Measurements from ENCODE around the gene COL5A2. TPM values are rescaled to one million over a fixed set of nuclear protein-coding genes. Genes with fewer than 3 reads are reported as not detected.

Gene COL5A2
- total RNA-seq, 2 donors from 2014 or later, result 0.60 to 1.8 TPM

GRCh38 chr2:189008555-189009262, 170.9 kb downstream of the COL5A2 start:
- Mint-ChIP-seq H3K27me3 (ENCODE audit: low read depth) (peaks cover 5% of the 10 kb centered on the region), H3K36me3 (ENCODE audit: insufficient read depth in 2 of 2) (no peaks in the 10 kb centered on the region), H3K4me1 (ENCODE audit: low read depth) (no peaks in the 10 kb centered on the region), H3K27ac (no peak overlapping the region), H3K4me3 (no peak overlapping the region), H3K9me3 (no peaks in the 10 kb centered on the region)
- DNase-seq (no peak), ATAC-seq (replicated peaks in 1 of 2) (no peak)

- DNase-seq (no peak), ATAC-seq (replicated peaks in 1 of 2) (peak; percentile 34 to 43)
- H3K9me3 Mint-ChIP-seq, result no peaks in the 10 kb centered on the region
- H3K36me3 Mint-ChIP-seq (ENCODE audit: insufficient read depth in 2 of 2), result no peaks in the 10 kb centered on the region
- no peak overlapping the region for H3K4me3 Mint-ChIP-seq
- peaks cover 5% of the 10 kb centered on the region for H3K27me3 Mint-ChIP-seq (ENCODE audit: low read depth)
- no peak overlapping the region for H3K27ac Mint-ChIP-seq
- no peaks in the 10 kb centered on the region for H3K4me1 Mint-ChIP-seq (ENCODE audit: low read depth)
These were observed 177.5 kb downstream of the COL5A2 start for GRCh38 chr2:189002079-189002478.

GRCh38 chr2:189000221-189000620, 179.3 kb downstream of the COL5A2 start:
- ATAC-seq (replicated peaks in 1 of 2) (no peak), DNase-seq (no peak)
- Mint-ChIP-seq H3K36me3 (ENCODE audit: insufficient read depth in 2 of 2) (no peaks in the 10 kb centered on the region), H3K27ac (no peak overlapping the region), H3K4me3 (no peak overlapping the region), H3K27me3 (ENCODE audit: low read depth) (no peaks in the 10 kb centered on the region), H3K4me1 (ENCODE audit: low read depth) (no peaks in the 10 kb centered on the region), H3K9me3 (no peaks in the 10 kb centered on the region)

- no peak overlapping the region for H3K4me3 Mint-ChIP-seq
- H3K4me1 Mint-ChIP-seq (ENCODE audit: low read depth), result no peaks in the 10 kb centered on the region
- H3K27ac Mint-ChIP-seq, result no peak overlapping the region
- no peaks in the 10 kb centered on the region for H3K9me3 Mint-ChIP-seq
- H3K27me3 Mint-ChIP-seq (ENCODE audit: low read depth), result no peaks in the 10 kb centered on the region
- no peaks in the 10 kb centered on the region for H3K36me3 Mint-ChIP-seq (ENCODE audit: insufficient read depth in 2 of 2)
- ATAC-seq (replicated peaks in 1 of 2) (no peak), DNase-seq (no peak)
These were observed 182.3 kb downstream of the COL5A2 start for GRCh38 chr2:188997263-188997662.

- Mint-ChIP-seq H3K4me3 (no peak overlapping the region), H3K9me3 (no peaks in the 10 kb centered on the region), H3K4me1 (ENCODE audit: low read depth) (no peaks in the 10 kb centered on the region), H3K27ac (no peak overlapping the region), H3K27me3 (ENCODE audit: low read depth) (no peaks in the 10 kb centered on the region), H3K36me3 (ENCODE audit: insufficient read depth in 2 of 2) (no peaks in the 10 kb centered on the region)
- DNase-seq (no peak), ATAC-seq (replicated peaks in 1 of 2) (no peak)
These were observed 186.3 kb downstream of the COL5A2 start for GRCh38 chr2:188993247-188993646.

DNA sequence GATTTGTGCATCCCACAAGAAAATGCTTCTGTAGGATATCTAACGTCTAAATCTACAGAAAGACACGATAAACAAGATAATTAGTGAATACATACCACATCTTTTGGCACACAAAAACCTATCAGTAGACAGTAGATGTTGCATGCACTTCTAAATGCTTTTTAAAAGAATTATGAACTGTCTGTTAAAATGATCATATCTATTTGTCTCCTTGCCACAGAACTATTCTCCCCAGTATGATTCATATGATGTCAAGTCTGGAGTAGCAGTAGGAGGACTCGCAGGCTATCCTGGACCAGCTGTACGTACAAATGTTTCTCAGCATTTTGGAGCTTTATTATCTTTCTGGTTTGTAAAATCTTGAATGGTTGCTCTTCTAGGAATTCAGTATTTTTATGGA, 192.7 kb downstream of the COL5A2 start:
- Mint-ChIP-seq H3K4me3 (no peak overlapping the region), H3K36me3 (ENCODE audit: insufficient read depth in 2 of 2) (no peaks in the 10 kb centered on the region), H3K27ac (no peak overlapping the region), H3K9me3 (no peaks in the 10 kb centered on the region), H3K27me3 (ENCODE audit: low read depth) (no peaks in the 10 kb centered on the region), H3K4me1 (ENCODE audit: low read depth) (no peaks in the 10 kb centered on the region)
- no peak for DNase-seq
- no peak for ATAC-seq (replicated peaks in 1 of 2)

GRCh38 chr2:188984680-188985079, 194.9 kb downstream of the COL5A2 start:
- H3K36me3 Mint-ChIP-seq (ENCODE audit: insufficient read depth in 2 of 2), result no peaks in the 10 kb centered on the region
- H3K4me3 Mint-ChIP-seq, result no peak overlapping the region
- peaks cover 1% of the 10 kb centered on the region for H3K4me1 Mint-ChIP-seq (ENCODE audit: low read depth)
- ATAC-seq (replicated peaks in 1 of 2), result no peak
- H3K27ac Mint-ChIP-seq, result no peak overlapping the region
- no peaks in the 10 kb centered on the region for H3K9me3 Mint-ChIP-seq
- no peaks in the 10 kb centered on the region for H3K27me3 Mint-ChIP-seq (ENCODE audit: low read depth)
- DNase-seq, result no peak

- Mint-ChIP-seq H3K36me3 (ENCODE audit: insufficient read depth in 2 of 2) (no peaks in the 10 kb centered on the region), H3K27me3 (ENCODE audit: low read depth) (no peaks in the 10 kb centered on the region), H3K27ac (no peak overlapping the region), H3K9me3 (no peaks in the 10 kb centered on the region), H3K4me3 (no peak overlapping the region), H3K4me1 (ENCODE audit: low read depth) (peaks cover 7% of the 10 kb centered on the region)
- DNase-seq (no peak), ATAC-seq (replicated peaks in 1 of 2) (no peak)
These were observed 195.5 kb downstream of the COL5A2 start for GRCh38 chr2:188984065-188984491.

GRCh38 chr2:188983427-188984064, 196.0 kb downstream of the COL5A2 start:
- Mint-ChIP-seq H3K4me3 (no peak overlapping the region), H3K9me3 (no peaks in the 10 kb centered on the region), H3K27me3 (ENCODE audit: low read depth) (no peaks in the 10 kb centered on the region), H3K27ac (no peak overlapping the region), H3K36me3 (ENCODE audit: insufficient read depth in 2 of 2) (no peaks in the 10 kb centered on the region), H3K4me1 (ENCODE audit: low read depth) (peaks cover 13% of the 10 kb centered on the region)
- DNase-seq (no peak), ATAC-seq (replicated peaks in 1 of 2) (no peak)

Other genes starting within 250 kb of the COL5A2 start
- gene COL3A1, start 205.4 kb downstream of the COL5A2 start, total RNA-seq, result under 1 TPM in 1 of 2 donors, not detected in 1; 0.12 TPM